HG02642 (cell line): ENCODE data around the gene HOXD10.

ENCODE experiments used
- ATAC-seq: cut with Tn5 transposase; IDR thresholded peaks from one replicate; pipeline ENCODE4 v1.9.1; 2021; ENCODE audit warnings: mild to moderate bottlenecking; ENCODE audit not compliant: unreplicated experiment, poor library complexity

HOXD10 gene

DNA sequence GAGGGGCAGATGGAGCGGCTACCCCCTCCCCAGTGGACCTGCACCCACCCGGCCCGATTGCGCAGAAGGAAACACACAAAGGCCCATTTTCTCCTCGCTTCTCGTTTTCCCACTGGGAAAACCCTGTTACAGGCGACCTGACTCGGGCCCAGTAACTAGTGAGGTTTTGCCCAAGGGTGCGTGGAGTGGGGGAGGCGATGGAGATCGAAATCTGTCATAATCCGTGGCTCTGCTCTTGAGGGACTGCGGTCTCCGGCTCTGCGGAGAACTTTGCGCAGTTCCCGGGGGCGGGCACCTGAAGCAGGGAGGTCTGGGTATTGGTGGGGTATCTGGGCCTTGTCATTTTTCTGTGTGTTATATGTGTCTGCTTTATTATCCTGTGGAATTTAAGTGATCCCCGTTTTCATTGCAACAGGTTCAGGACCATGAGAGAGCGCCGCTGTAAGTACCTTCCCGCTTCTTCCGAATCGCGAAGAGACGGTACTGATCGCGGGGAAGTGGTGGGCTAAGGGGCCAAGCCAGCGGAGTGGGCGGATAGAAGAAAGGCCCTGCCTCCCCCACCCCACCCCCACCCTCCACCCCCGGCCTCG lies 30.7 kb downstream of the HOXD10 start:
- ATAC-seq: no peak

DNA sequence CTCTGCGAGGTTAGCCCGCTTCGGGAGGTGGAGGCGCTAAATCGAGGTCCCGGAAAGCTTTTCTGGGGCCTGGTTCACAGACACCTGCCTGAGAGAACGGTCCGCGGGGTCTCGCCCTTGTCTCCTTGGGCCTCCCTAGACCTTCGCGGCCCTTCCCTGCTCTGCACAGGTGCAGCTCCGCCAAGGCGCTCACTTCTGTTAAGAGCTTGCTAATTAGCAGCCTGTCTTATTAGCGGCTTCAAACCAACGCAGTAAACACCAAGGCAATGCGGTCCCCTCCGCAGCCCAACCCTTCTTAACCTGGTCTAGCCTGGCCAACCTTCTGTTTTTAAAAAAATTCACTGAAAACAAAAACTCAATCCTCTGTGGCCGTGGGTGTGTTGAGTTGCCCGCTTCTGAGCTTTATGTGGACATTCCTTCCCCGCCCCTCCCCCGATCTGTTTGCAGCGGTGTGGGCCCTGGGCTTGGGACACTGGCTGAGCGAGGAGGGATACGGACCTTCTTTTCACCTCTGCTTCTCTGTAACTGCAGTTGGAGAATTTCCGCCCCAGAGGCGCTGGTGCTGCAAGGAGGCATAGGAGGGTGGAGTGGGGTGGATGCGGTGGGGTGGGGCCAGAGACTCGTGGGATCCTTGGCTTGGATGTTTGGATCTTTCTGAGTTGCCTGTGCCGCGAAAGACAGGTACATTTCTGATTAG lies 31.4 kb downstream of the HOXD10 start:
- ATAC-seq: no peak

DNA sequence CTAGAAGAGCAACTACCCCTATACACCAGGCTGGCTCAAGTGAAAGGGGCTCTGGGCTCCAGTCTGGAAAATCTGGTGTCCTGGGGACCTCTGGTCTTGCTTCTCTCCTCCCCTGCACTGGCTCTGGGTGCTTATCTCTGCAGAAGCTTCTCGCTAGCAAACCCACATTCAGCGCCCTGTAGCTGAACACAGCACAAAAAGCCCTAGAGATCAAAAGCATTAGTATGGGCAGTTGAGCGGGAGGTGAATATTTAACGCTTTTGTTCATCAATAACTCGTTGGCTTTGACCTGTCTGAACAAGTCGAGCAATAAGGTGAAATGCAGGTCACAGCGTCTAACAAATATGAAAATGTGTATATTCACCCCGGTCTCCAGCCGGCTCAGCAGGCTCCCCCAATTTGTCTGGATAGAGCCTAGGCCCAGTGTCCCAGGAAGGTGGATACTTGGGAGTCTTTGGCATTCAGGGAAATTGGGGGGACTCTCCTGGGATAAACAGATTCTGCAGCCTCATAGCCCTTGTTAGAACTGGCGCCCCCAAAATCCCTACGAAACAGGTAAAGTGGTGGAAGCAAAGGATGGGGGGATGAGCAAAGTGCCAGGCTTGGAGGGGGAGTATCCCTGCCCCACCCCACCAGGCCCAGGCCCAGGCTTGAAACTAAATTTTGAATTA lies 32.3 kb downstream of the HOXD10 start:
- no peak for ATAC-seq

DNA sequence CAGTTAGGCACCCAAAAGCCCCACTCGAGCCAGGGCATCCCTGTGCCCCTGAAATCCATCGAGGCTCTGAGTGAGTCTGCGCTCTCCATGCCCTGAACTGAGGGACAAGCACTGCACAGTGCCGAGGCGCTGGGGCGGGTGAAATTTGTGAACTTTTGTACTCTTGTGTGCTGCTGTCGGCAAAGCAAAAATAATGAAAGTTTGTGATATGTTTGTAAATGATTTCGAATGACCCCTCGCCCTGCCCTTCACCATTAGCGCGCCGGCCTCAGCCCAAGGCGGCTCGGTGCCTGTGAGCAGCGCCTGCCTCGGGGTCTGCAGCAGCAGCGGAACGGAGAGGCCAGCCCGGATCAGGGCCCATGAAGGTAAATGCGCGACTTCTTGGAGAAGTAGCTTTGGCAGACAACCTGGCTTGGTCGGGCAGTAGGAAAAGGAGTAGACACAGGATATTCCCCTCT lies 32.9 kb downstream of the HOXD10 start:
- ATAC-seq: no peak

DNA sequence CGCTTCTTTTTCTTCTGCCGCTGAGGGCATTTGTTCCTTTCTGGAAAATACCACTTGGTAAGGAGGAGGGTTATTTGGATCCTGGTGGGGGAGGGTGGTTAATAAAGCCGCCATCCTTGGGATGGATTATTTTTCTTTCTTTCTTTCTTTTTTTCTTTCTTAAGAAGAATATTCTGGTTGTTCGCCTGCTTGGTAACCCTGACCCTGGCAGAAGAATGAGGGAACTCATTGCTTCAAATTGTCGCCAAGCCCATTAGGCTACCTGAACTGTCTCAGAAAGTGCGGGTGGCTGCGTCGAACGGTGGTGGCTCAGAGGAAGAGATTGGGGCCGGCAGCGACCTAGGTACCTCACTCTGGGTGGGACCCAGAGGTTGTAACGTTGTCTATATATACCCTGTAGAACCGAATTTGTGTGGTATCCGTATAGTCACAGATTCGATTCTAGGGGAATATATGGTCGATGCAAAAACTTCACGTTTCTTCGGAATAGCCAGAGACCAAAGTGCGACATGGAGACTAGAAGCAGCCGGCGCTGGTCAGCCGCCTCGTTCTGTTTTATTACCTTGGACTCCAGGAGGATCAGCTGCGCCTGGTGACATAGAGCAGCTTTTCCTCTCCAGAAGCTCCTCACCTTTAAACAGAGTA lies 33.5 kb downstream of the HOXD10 start:
- no peak for ATAC-seq

DNA sequence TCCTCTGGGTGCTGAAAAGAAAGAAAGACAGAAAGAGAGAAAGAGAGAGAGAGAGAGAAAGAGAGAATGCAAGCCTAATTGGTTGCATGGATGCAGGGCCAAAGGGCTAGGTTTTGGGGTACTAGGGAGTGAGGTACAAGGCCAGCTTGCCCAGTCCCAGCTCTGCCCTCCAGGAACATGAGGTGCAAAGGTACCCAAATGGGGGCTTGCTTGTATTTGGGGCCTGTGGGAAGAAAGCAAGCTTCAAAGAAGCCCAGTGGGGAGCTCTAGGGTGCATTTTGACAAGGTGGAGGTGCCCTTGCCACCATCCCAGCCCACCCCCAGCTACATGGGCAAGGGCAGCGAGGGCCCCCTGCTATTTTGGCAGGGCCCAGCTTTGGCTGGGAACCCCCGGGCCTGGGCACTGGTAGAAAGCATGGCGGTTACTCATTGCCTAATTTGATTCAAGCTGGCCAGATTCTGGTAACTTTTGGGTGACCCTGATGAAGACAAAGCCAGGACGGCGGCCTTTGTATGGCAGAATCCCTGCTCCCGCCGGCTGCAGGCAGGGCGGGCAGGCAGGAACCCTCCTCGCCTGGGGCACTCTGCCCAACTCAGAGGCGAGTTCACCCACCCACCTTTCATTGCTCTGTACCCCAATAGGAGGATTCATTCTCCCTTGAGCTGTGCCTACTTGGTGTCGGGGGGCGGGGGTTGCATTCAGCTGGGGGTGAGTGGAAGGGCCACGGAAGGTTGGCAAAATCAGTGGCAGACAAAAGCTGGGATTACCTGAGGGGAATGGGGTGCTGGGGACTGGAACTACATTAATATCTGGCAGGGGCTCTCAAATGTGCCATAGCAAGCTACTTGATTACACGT lies 34.2 kb downstream of the HOXD10 start:
- ATAC-seq: no peak

DNA sequence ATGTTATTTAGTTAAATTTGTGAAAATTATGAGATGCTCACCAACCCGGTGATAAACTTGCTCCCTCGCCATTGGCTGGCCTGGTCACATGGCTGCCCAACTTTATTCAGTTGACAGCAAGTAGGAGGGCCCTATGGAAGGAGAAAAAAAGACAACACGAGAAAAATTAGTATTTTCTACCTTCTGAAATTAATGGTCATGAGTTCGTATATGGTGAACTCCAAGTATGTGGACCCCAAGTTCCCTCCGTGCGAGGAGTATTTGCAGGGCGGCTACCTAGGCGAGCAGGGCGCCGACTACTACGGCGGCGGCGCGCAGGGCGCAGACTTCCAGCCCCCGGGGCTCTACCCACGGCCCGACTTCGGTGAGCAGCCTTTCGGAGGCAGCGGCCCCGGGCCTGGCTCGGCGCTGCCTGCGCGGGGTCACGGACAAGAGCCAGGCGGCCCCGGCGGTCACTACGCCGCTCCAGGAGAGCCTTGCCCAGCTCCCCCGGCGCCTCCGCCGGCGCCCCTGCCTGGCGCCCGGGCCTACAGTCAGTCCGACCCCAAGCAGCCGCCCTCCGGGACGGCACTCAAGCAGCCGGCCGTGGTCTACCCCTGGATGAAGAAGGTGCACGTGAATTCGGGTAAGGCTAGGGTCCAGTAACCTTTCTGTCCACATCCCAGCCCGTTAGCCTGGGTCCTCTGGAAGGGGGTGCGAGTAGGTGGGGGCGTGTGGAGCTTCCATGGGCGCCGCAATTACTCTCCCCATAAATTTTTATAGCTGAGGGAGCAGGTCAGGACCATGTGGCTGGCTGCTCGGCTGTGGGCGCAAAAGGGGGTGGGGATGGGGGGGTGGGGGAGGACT lies 35.1 kb downstream of the HOXD10 start, which contains the start of gene HOXD4:
Gene HOXD4 (plus strand): TSS at position 109 of the 846 bp plus-strand sequence. CDS start 84 bp downstream, at position 193.
- ATAC-seq: no peak

DNA sequence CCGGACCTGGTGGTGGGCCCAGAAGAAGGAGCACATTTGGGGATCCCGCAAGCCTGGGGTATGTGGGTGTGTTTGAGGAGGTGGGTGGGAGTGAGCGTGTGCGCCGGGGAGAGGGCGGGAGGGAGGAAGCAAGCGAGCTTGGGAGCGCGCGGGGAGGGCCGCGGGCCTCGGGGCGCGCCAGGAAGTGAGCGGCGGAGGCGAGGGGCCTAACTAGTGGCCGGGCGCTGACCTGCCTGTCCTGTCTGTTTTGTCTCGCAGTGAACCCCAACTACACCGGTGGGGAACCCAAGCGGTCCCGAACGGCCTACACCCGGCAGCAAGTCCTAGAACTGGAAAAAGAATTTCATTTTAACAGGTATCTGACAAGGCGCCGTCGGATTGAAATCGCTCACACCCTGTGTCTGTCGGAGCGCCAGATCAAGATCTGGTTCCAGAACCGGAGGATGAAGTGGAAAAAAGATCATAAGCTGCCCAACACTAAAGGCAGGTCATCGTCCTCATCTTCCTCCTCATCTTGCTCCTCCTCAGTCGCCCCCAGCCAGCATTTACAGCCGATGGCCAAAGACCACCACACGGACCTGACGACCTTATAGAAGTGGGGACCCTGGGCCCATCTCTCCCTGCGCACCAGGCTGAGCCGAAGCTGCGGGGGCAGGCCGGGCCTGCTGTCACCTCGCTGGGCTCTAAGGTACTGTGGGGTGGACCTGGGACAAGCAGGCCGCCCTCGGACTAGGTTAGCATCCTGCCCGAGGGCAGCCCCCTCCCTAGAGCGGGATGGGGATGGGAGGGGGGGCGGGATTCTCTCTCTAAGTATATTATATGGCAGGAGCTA lies 36.0 kb downstream of the HOXD10 start:
- no peak for ATAC-seq

DNA sequence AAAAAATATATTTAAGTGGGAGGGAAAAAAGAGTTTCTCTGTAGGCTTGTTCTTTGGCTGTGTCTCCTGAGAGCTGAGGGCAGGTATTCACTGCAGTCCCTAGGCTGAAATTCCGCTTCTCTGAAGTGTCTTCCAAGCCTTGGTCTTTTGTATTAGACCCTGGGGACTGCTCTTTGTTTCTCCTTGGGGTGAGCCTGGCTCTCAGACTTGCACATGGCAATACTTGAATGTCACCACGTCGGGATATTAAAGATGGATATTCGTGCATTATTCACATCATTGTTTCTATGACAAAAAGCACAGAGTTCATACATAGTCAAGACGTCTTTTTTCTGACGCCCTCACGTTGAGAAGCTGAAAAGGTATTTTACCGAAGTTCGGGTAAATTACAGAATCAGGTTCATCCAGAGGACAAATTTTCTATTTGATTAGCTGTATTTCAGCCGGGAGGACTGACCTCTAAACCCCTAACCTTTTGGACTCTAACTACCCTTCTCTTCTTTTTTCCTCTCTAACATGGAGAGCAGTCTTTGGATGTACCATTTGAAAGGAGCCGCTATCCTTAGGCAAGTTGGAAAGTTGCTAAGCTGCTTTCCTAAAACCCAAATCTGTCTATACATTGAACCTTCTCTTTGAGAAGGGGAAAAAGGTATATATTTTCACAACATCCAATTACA lies 38.1 kb downstream of the HOXD10 start:
- ATAC-seq: no peak

DNA sequence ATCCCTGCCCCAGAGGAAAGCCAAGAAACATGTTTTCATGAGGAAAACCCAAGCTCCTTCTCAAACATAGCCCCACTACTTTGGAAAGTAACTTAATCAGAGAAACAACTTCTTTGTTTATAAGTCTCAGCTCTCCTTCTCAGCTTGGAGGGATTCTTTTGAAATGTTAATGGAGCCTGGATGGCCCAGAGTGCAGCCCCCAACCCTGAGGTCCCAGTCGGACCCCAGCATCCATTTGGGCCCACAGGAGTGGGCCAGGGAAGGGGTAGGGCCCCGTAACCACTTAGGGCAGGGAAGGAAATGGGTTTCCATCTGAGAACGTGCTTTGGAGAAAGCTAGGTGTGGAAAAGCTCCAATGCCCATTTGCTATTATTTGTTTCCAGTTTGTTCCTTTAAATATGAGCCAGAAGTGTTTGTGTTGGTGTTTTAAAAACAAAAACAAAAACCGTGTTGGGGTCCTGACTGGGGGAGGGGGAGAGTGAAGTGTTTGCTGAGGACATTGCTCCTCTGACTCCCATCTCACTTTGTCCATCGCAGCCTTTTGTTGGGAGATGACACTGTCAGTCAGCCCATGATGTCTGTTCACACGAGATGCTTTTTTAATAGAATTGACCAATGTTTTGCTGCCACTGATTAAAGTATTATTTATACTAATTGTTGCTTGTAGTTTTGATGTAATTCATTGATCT lies 38.9 kb downstream of the HOXD10 start:
- no peak for ATAC-seq

DNA sequence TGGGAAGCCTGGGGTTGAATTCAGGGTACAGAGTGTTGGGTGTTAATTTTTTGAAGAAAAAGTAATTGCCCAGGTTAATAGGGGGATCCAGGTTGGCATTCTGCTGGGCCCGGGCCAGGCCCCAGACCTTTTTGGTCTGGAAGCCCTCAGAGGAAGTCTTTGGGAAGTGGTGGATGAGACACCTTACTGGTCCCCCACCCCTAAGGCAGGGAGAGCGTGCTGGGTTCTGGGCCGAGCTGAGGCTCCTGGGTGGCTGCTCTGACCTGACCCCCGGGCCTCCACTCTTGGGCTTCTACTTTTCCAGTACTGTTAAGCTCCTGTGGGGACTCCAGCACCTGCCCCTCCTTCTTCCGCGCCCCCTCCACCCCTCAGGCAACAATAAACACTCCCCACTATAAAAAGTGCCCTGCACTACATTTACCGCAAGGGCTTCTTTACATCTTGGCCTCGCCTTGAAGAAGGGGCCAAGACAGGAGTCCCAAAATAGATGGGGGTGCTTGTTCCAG lies 39.8 kb downstream of the HOXD10 start:
- ATAC-seq: no peak

DNA sequence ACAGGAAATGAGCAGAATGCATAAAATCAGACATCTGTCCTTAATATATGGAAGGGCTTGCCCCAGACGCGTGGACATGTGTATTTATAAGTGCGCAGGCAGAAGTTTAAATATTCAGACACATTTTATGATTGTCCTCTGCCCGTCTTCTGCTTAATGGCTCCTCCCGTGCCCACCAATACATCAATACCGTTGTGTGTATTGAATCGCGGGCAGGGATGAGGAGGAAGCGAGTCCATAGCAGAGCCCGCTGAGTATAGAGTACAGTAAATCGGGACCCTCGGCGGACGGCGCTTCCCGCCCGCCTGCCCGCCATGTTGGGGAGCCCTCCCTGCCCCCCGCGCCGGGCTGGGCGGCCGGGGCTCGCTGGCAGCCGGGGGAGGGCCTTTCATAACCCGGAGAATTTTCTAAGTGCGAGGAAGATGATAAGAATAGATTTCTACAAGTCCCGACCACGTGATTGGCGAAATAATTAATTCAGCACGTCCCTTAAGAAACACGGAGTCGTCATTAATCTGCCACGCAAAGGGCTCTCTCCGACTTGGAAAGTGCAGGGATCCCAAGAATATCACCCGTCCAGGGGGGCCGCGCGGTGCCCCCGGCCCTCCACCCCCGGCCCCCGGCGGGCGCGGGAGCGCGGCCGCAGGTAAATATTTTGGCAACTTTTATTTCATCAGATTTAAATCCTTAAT lies 40.4 kb downstream of the HOXD10 start, which contains the start of gene HOXD3:
Gene HOXD3 (plus strand): TSS at position 501 of the 692 bp plus-strand sequence. CDS start 11,808 bp downstream, outside the sequence.
- ATAC-seq: no peak

DNA sequence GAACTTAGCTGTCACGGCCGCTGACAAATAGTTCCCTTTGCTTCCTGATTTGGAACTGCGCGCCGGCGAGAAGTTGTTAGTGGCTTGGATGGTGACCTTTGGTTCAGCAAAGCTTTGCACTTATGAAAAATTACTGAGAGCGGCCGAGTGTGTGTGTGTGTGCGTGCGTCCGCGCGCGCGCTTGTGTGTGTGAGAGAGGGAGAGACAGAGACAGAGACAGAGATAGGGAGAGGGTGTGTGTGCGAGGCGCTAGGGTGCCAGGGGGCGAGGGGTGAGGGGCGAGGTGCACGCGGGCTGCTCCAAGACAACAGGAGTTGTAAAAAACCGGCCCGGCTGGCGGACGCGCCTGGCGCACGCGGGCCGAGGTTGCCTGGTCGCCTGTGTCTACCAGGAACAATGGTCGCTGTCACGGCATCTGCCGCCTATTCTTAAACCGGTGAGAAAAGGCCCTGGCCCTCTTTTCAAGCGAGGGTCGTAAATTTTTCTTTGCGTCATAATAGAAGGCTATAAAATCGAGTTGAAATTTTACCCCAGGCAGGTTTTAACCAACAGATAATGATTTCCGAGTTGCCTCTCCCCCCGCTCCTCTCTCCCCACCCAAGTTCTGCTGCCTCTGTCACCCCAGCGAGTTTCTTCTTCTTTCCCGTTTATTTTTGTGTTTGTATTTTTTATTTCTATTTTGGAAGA lies 41.1 kb downstream of the HOXD10 start:
- no peak for ATAC-seq

DNA sequence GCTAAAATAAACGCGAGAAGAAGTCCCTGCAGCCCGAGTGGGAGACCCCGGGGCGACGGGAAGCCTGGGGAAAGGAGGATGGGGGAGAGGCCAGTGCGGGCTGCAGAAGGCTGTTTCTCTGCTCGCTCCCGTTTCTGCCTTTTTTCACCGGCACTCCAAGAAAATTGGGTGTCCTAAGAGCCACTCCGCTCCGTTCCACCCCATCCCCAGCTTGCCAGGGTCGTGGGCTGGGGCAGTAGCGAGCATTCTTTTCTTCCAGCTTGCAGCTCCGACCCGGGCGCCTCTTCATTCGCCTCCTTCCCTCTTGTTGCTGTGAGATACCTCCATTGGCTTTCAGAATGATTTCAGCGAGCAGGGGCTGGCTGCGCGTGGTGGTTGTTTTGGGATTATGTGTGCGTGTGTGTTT lies 41.6 kb downstream of the HOXD10 start:
- ATAC-seq: no peak

DNA sequence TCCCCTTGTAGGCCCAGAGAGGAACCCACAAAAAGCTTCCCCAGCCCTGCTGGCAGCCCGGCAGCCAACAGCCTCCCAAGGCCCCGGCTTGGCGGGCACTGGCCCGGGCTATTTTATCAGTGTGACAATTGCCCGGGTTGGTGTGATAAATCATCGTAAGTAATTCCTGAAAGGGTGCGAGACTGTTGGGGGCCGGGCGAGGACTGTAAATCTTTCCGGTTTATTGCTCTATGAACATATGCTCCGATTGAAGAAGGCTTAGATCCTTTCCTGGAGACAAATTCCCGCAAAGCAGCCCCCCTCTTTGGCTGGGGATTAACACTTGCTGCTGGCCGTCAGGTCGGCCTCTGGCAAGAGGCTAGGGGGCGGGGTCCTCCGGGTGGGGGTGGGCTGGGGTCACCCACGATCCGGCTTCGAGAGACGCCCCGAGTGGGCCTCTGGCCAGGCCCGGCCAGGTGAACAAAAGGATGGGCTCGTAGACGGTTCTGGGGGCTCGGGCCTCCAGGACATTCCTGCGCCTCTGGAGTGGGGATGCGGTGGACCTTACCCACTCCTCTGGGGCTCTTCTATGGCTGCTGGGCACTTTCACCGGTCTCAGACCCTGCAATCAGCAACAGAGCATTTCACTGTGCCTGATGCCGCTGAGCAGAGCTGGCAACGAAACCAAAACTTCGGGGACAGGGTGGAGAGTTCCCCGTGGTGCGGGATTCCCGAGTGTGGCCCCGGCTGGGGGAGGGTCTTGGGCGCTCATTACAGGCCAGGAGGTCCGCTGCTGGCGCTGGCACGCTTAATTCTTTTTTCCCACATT lies 42.5 kb downstream of the HOXD10 start:
- no peak for ATAC-seq
